ENCODE data around the gene FAM200B.

FAM200B gene

DNA sequence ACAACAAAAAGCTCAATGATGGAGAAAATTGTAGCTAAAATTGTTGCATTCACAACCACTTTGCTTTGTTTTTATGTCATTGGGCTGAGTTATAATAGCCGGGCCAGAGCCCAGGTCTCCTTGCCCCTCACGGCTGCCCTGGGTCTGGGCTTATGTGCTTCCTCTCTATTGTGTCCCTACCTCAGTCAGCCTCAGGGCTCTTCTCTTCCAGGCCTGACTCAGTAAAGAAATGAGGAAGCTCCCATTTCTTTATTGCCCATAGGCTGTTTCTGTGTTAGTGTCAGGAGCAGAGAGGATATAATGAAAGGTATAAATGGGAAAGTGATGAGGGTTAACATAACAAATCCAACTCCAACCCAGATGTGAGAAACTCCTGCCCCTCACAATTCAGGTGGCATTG is 39.2 kb downstream of the FAM200B start:
- no peak for TF ChIP-seq FOXP2 (optimal IDR thresholded peaks at IDR 0.05; ENCODE audit: borderline replicate concordance, extremely low read depth, extremely low read length, insufficient read depth)

DNA sequence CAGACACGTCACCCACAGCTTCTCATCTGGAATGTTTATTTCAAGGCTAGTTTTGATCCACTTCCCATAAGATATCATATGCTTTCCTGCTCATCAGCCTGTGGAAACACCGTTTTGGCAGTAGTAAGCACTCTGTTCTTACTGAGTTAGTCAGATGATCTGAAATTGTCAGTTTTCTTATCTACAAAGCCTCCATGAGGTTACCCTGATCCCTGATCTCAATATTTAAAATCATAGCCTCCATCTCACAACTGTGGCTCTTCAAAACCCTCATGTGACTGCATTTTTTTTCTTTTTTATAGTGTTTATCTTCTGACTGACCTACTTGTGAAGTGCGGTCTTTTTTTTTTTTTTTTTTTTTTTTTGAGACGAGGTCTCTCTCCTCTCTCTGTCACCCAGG is 44.0 kb downstream of the FAM200B start:
- TF ChIP-seq, protein P1, sequence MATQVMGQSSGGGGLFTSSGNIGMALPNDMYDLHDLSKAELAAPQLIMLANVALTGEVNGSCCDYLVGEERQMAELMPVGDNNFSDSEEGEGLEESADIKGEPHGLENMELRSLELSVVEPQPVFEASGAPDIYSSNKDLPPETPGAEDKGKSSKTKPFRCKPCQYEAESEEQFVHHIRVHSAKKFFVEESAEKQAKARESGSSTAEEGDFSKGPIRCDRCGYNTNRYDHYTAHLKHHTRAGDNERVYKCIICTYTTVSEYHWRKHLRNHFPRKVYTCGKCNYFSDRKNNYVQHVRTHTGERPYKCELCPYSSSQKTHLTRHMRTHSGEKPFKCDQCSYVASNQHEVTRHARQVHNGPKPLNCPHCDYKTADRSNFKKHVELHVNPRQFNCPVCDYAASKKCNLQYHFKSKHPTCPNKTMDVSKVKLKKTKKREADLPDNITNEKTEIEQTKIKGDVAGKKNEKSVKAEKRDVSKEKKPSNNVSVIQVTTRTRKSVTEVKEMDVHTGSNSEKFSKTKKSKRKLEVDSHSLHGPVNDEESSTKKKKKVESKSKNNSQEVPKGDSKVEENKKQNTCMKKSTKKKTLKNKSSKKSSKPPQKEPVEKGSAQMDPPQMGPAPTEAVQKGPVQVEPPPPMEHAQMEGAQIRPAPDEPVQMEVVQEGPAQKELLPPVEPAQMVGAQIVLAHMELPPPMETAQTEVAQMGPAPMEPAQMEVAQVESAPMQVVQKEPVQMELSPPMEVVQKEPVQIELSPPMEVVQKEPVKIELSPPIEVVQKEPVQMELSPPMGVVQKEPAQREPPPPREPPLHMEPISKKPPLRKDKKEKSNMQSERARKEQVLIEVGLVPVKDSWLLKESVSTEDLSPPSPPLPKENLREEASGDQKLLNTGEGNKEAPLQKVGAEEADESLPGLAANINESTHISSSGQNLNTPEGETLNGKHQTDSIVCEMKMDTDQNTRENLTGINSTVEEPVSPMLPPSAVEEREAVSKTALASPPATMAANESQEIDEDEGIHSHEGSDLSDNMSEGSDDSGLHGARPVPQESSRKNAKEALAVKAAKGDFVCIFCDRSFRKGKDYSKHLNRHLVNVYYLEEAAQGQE (IDR thresholded peaks at IDR 0.05; ENCODE audit: insufficient read depth in 1 of 2, low read depth in 2 of 2, low read length in 2 of 2) = no peak
- no peak for TF ChIP-seq FOXP2 (optimal IDR thresholded peaks at IDR 0.05; ENCODE audit: borderline replicate concordance, extremely low read depth, extremely low read length, insufficient read depth)
- no peak for TF ChIP-seq TAF1 (IDR thresholded peaks at IDR 0.05; ENCODE audit: borderline replicate concordance, insufficient read depth, low read length)
- TF ChIP-seq SIN3A (IDR thresholded peaks at IDR 0.05; ENCODE audit: borderline replicate concordance, insufficient read depth, low read length) = no peak
- TF ChIP-seq POLR2AphosphoS5 (IDR thresholded peaks at IDR 0.05; ENCODE audit: low read depth, low read length) = no peak

DNA sequence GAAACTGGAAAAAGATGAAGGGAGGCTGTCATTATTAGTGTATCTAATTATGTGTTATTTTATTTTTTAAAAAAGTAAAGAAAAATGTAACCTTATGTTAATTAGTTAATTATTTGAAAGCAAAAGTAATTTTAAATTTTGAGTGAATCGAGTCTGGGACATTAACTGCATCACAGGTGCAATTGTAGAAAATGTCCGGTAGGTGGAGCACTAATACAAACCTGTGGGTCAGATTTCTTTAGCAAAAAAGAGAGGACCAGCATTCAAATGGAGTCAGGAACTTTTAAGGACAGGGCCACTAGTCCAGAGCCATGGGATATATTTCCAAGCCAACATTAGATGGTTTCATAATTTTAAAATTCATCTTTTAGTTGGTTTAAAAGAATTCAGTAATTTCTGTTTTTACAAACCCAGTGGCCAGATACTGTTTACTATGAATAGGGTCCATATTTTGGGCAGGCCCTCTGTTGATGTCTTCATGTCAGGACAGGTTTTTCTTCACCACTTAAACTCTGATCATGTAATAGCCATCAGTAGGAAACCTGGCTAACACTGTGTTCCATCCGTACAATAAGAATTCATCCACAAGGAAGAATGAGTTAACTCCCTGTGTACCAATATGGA is 48.4 kb downstream of the FAM200B start:
- TF ChIP-seq SIN3A (IDR thresholded peaks at IDR 0.05; ENCODE audit: borderline replicate concordance, insufficient read depth, low read length) (no peak), FOXP2 (optimal IDR thresholded peaks at IDR 0.05; ENCODE audit: borderline replicate concordance, extremely low read depth, extremely low read length, insufficient read depth) (no peak), POLR2AphosphoS5 (IDR thresholded peaks at IDR 0.05; ENCODE audit: low read depth, low read length) (no peak), TAF1 (IDR thresholded peaks at IDR 0.05; ENCODE audit: borderline replicate concordance, insufficient read depth, low read length) (no peak)
- TF ChIP-seq, protein P1 (IDR thresholded peaks at IDR 0.05; ENCODE audit: insufficient read depth in 1 of 2, low read depth in 2 of 2, low read length in 2 of 2) = no peak

DNA sequence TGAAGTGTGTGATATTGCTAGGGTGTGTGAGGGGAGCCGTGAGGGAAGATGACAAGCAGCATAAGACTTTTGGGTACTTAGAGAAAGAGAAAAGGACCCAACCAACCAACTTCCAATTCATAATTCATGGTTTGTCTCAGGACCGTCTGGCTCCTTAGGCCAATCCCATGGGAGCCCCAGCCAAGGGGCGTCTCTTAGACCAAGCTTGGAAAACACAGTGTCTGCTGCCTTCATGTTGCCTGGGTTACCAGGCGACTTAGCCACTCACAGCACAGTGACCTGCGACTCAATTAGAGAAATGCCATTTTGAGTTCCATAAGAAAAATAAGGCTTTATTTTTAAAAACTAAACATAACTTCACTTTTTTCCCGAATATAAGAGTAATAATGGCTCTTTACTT is 53.9 kb downstream of the FAM200B start:
- TF ChIP-seq SIN3A (IDR thresholded peaks at IDR 0.05; ENCODE audit: borderline replicate concordance, insufficient read depth, low read length) = no peak
- TF ChIP-seq, protein P1 (IDR thresholded peaks at IDR 0.05; ENCODE audit: insufficient read depth in 1 of 2, low read depth in 2 of 2, low read length in 2 of 2) = no peak
- TF ChIP-seq FOXP2 (optimal IDR thresholded peaks at IDR 0.05; ENCODE audit: borderline replicate concordance, extremely low read depth, extremely low read length, insufficient read depth) = no peak
- TF ChIP-seq POLR2AphosphoS5 (IDR thresholded peaks at IDR 0.05; ENCODE audit: low read depth, low read length) = no peak
- no peak for TF ChIP-seq TAF1 (IDR thresholded peaks at IDR 0.05; ENCODE audit: borderline replicate concordance, insufficient read depth, low read length)

DNA sequence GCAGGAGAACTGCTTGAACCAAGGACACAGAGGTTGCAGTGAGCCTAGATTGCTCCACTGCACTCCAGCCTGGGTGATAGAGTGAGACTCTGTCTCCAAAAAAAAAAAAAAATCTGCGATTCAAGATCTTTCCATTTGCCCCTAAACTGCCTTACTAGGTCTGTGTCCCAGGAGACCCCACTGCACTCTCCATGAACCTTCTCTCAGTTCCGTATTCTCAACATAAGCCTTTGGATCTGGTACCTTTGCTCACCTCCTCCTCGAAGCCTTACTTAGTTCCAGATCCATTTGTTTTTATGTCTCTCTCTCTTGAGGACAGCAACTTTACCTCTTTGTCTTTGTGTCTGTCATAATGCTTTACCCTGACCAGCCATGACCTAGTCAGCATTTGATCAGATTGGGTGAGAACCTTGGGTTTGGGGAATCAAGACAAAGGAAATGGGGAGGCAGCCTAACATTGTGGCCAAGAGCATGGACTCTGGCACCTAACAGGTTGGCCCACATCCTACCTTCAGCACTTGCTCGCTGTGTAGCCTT is 55.0 kb downstream of the FAM200B start:
- TF ChIP-seq, protein P1 (IDR thresholded peaks at IDR 0.05; ENCODE audit: insufficient read depth in 1 of 2, low read depth in 2 of 2, low read length in 2 of 2) = no peak
- TF ChIP-seq TAF1 (IDR thresholded peaks at IDR 0.05; ENCODE audit: borderline replicate concordance, insufficient read depth, low read length) (no peak), POLR2AphosphoS5 (IDR thresholded peaks at IDR 0.05; ENCODE audit: low read depth, low read length) (no peak), FOXP2 (optimal IDR thresholded peaks at IDR 0.05; ENCODE audit: borderline replicate concordance, extremely low read depth, extremely low read length, insufficient read depth) (no peak), SIN3A (IDR thresholded peaks at IDR 0.05; ENCODE audit: borderline replicate concordance, insufficient read depth, low read length) (no peak)

All from PFSK-1 (cell line).